B cell (primary cell): ENCODE data around the gene FBXO42. TPM values are rescaled to one million over a fixed set of nuclear protein-coding genes. Genes with fewer than 3 reads are reported as not detected.

Source experiments
- ATAC-seq: fragments of 200-7000 bp; cut with Tn5 transposase; one replicate; pipeline ENCODE4 v1.10.0; 2021; ENCODE audit warnings: low read depth, mild to moderate bottlenecking, moderate number of reproducible peaks, moderate library complexity
- CTCF ChIA-PET: fragments of 350-600 bp; sonication (Branson Sonifier 250); formaldehyde crosslinking; loops from one replicate; lab custom pipeline; 2021; ENCODE audit warnings: antibody characterized with exemption, inconsistent platforms; lab: Charles Lee
- POLR2A ChIA-PET: fragments of 350-600 bp; sonication (Branson Sonifier 250); formaldehyde crosslinking; loops from one replicate; lab custom pipeline; 2021; ENCODE audit warnings: antibody characterized with exemption; lab: Charles Lee
- DNase-seq: peaks from one replicate; pipeline ENCODE4 v3.0.0; 2013
- H2AFZ ChIP-seq: 2 replicates; pipeline ENCODE4 v1.6.1; 2012; ENCODE audit warnings: mild to moderate bottlenecking, low read depth, low read length; ENCODE audit not compliant: insufficient read depth, poor library complexity, severe bottlenecking
- H3K27ac ChIP-seq, 2 donors: 1 replicate in 1 of 2; 2 replicates in 1 of 2; pipeline ENCODE4 v1.5.1; 2012 to 2013; ENCODE audit warnings: low read length in 2 of 2, mild to moderate bottlenecking in 2 of 2, moderate library complexity in 1 of 2
- H3K27me3 ChIP-seq, 4 experiments: fragments of 200-600 bp in 1 of 4; sonication (generic) in 1 of 4; replicated peaks in 1 of 4; 1 replicate in 2 of 4; 2 replicates in 2 of 4; pipeline versions ENCODE4 v1.6.1 to v1.7.0; 2013 to 2016; ENCODE audit warnings: low read length in 3 of 4, mild to moderate bottlenecking in 2 of 4, mixed read lengths in 1 of 4, moderate library complexity in 1 of 4; ENCODE audit not compliant: insufficient read depth in 4 of 4, control insufficient read depth in 3 of 4; ENCODE audit errors: control extremely low read depth in 1 of 4
- H3K36me3 ChIP-seq, 2 experiments: replicated peaks in 1 of 2; 1 replicate in 1 of 2; 2 replicates in 1 of 2; pipeline versions ENCODE4 v1.6.1 to v1.7.1; 2013; ENCODE audit warnings: low read length in 1 of 2; ENCODE audit not compliant: insufficient read depth in 2 of 2, control insufficient read depth in 1 of 2; ENCODE audit errors: control extremely low read depth in 1 of 2, extremely low read depth in 1 of 2
- H3K4me1 ChIP-seq, 2 donors: fragments of 200-600 bp in 1 of 2; sonication (generic) in 1 of 2; 1 replicate in 1 of 2; 2 replicates in 1 of 2; pipeline versions ENCODE4 v1.5.1 to v1.6.1; 2013 to 2017; ENCODE audit warnings: low read length in 2 of 2; ENCODE audit not compliant: control insufficient read depth in 2 of 2, insufficient read depth in 2 of 2
- H3K4me2 ChIP-seq: replicated peaks from 2 replicates; pipeline ENCODE3; 2012; ENCODE audit warnings: mild to moderate bottlenecking, low read depth, low read length; ENCODE audit not compliant: poor library complexity, severe bottlenecking
- H3K4me3 ChIP-seq, 5 experiments: fragments of 200-600 bp in 1 of 5; sonication (generic) in 1 of 5; 1 replicate in 3 of 5; 2 replicates in 2 of 5; pipeline versions ENCODE4 v1.5.1 to v1.7.0; 2011 to 2016; ENCODE audit warnings: low read length in 4 of 5, mild to moderate bottlenecking in 4 of 5, low read depth in 2 of 5, control low read depth in 1 of 5, moderate library complexity in 1 of 5; ENCODE audit not compliant: insufficient read depth in 1 of 5; ENCODE audit errors: control extremely low read depth in 1 of 5, extremely low read depth in 1 of 5
- H3K79me2 ChIP-seq: fragments of 200-600 bp; sonication (generic); one replicate; pipeline ENCODE4 v1.6.0; 2016; ENCODE audit warnings: low read length; ENCODE audit not compliant: control insufficient read depth, insufficient read depth
- H3K9ac ChIP-seq: fragments of 200-600 bp; sonication (generic); 2 replicates; pipeline ENCODE4 v1.6.1; 2017; ENCODE audit warnings: mild to moderate bottlenecking, low read length, moderate library complexity
- H3K9me3 ChIP-seq, 3 donors: one replicate each; pipeline versions ENCODE4 v1.6.1 to v1.7.1; 2013; ENCODE audit warnings: low read length in 2 of 3; ENCODE audit not compliant: control insufficient read depth in 2 of 3, insufficient read depth in 1 of 3; ENCODE audit errors: control extremely low read depth in 1 of 3
- H4K20me1 ChIP-seq: 2 replicates; pipeline ENCODE4 v1.6.0; 2012; ENCODE audit warnings: mild to moderate bottlenecking, low read length; ENCODE audit not compliant: insufficient read depth, control insufficient read depth, poor library complexity, severe bottlenecking
- H3K27ac Mint-ChIP-seq: one replicate; pipeline ENCODE4 v1.8.0; 2021; ENCODE audit warnings: mixed read lengths
- H3K27me3 Mint-ChIP-seq: one replicate; pipeline ENCODE4 v1.8.0; 2021; ENCODE audit warnings: mixed read lengths
- H3K4me1 Mint-ChIP-seq: one replicate; pipeline ENCODE4 v1.8.0; 2021; ENCODE audit warnings: mixed read lengths
- H3K4me3 Mint-ChIP-seq: one replicate; pipeline ENCODE4 v1.8.0; 2021; ENCODE audit warnings: mixed read lengths
- H3K9me3 Mint-ChIP-seq: one replicate; pipeline ENCODE4 v1.8.0; 2022; ENCODE audit warnings: mixed read lengths; ENCODE audit not compliant: insufficient read depth
- EZH2 ChIP-seq: IDR thresholded peaks from 2 replicates; pipeline ENCODE4 v1.6.1; 2012; ENCODE audit warnings: borderline replicate concordance, low read depth, mild to moderate bottlenecking, moderate library complexity, low read length; ENCODE audit not compliant: insufficient read depth, poor library complexity, severe bottlenecking
- WGBS: methylation state at CpG from one replicate; pipeline ENCODE4 v1.1.5; 2013; ENCODE audit warnings: missing lambda C conversion rate; ENCODE audit not compliant: insufficient coverage; 5-methylcytosine and 5-hydroxymethylcytosine counted together
- intact Hi-C: fragments of 100-400 bp; cut with micrococcal nuclease; formaldehyde crosslinking; loops from one replicate; pipeline ENCODE4 v1.10.0; 2022
- polyA plus RNA-seq: library from polyadenylated mRNA; depleted of rRNA; stranded (reverse); fragments of >200 nt; gene quantifications from 2 replicates; pipeline ENCODE4 v1.2.3, GENCODE V29; 2012
- total RNA-seq, 2 donors: library from RNA; stranded (reverse); fragments of 120-200 nt in 1 of 2; gene quantifications; 1 replicate in 1 of 2; 2 replicates in 1 of 2; pipeline versions ENCODE4 v1.2.3 to v1.2.4, GENCODE V29; 2013 to 2022
- TF ChIP-seq, protein P1 (sequence below): fragments of 200-600 bp; IDR thresholded peaks from one replicate; pipeline ENCODE4 v1.8.0; 2022; ENCODE audit warnings: antibody characterized with exemption, mild to moderate bottlenecking

The FBXO42 gene
- total and polyA plus RNA-seq, 2 donors (not counting 1 experiment from before 2014, with no cell fraction given) = 17.2 to 33.1 TPM

DNA sequence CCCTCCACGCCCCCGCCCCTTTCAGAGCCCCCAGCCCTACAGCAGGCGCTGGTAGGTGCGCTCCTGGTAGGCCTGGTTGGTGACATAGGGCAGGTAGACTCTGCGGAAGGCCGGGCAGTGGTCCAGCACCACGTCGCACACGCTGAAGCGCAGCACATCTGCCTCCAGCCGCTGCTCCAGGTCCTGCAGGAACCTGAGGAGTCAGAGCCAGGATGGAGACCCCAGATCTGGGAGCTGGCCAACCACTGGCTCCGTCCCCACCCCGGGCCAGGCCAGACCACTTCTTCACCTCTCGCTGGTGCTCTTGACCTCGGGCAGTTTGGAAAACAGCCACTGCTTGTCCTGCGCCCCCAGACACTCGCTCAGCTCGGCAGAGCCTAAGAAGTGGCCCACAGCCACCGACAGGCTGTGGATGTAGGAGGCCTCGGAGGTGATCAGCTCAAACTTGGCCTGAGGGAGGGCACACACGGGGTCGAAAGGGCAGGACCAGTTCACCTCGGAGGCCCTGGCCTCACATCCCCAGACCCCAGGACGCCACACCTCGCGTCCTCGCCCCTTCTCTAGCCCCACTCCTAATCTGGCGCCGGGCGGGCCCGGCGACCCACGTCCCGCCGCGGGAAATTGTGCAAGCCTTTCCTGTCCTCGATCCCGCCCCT is 146.3 kb downstream of the FBXO42 start:
- Histone ChIP-seq H3K27ac (peak overlapping the region in 1 of 2 donors; percentile 55), H4K20me1 (peaks cover 15% of the 10 kb centered on the region), H3K36me3 (peaks cover 0 to 12% of the 10 kb centered on the region in 2 experiments), H3K9me3 (no peaks in the 10 kb centered on the region), H3K4me2 (peak overlapping the region; percentile 92), H2AFZ (peak overlapping the region; percentile 95), H3K9ac (peak overlapping the region; percentile 82), H3K4me1 (peaks cover 12 to 17% of the 10 kb centered on the region in 2 donors), H3K4me3 (peak overlapping the region in 4 of 5 experiments; percentile 70 to 96 (median 74)), H3K27me3 (no peaks in the 10 kb centered on the region), H3K79me2 (peaks cover 8% of the 10 kb centered on the region)
- POLR2A ChIA-PET = interaction anchor here (1.1 to 1.7 kb wide), 2 partner anchors 11 to 161 kb away, joined by 5 to 11 read pairs; partner anchors contain the start of gene SZRD1
- Mint-ChIP-seq H3K4me1 (peaks cover 10% of the 10 kb centered on the region), H3K27me3 (no peaks in the 10 kb centered on the region), H3K27ac (peak overlapping the region; percentile 93), H3K9me3 (no peaks in the 10 kb centered on the region), H3K4me3 (peak overlapping the region; percentile 97)
- CTCF ChIA-PET = interaction anchor here (1.0 to 3.3 kb wide), 4 partner anchors 10 to 158 kb away, joined by 3 to 9 read pairs (median 6); partner anchors contain the start of gene CPLANE2
- intact Hi-C loops = loop anchor here (1.0 to 2.0 kb wide), 6 partner anchors 11 to 681 kb away; partner anchors contain the start of genes CASP9 and SZRD1
- TF ChIP-seq, protein P1, sequence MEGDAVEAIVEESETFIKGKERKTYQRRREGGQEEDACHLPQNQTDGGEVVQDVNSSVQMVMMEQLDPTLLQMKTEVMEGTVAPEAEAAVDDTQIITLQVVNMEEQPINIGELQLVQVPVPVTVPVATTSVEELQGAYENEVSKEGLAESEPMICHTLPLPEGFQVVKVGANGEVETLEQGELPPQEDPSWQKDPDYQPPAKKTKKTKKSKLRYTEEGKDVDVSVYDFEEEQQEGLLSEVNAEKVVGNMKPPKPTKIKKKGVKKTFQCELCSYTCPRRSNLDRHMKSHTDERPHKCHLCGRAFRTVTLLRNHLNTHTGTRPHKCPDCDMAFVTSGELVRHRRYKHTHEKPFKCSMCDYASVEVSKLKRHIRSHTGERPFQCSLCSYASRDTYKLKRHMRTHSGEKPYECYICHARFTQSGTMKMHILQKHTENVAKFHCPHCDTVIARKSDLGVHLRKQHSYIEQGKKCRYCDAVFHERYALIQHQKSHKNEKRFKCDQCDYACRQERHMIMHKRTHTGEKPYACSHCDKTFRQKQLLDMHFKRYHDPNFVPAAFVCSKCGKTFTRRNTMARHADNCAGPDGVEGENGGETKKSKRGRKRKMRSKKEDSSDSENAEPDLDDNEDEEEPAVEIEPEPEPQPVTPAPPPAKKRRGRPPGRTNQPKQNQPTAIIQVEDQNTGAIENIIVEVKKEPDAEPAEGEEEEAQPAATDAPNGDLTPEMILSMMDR = no peak
- TF ChIP-seq EZH2 = no peak
- ATAC-seq = no peak
- no peak for DNase-seq
- WGBS = 54% methylated on average over 29 of the region's 38 CpGs

DNA sequence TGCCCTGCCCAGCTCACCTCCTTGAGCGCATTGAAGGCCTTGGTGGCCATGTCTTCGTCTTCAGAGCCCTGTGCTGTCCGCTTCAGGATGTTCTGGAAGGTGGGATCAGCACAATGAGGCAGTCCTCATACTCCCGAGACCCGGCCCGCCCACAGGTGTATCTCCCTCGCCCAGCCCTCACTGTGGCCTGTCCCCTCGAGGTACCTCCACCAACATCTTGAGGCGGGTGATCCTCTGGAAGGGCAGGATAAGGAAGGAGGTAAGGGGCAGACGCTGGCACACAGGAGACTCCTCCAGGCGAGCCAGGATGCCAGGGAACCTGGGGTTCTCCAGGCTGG is 147.0 kb downstream of the FBXO42 start:
- H3K9ac ChIP-seq = no peak overlapping the region
- intact Hi-C loops = no loop called here
- no peak for TF ChIP-seq EZH2
- TF ChIP-seq, protein P1 = no peak
- no peak overlapping the region for H3K27ac ChIP-seq
- H2AFZ ChIP-seq = no peak overlapping the region
- H3K4me1 ChIP-seq = peaks cover 12 to 17% of the 10 kb centered on the region in 2 donors
- H3K4me2 ChIP-seq = peak overlapping the region; percentile 92
- 100% methylated on average over 5 of the region's 11 CpGs for WGBS
- Mint-ChIP-seq H3K27me3 (no peaks in the 10 kb centered on the region), H3K27ac (no peak overlapping the region), H3K4me3 (no peak overlapping the region), H3K9me3 (no peaks in the 10 kb centered on the region), H3K4me1 (peaks cover 10% of the 10 kb centered on the region)
- ChIA-PET POLR2A (interaction anchor here (0.6 kb wide), 1 partner anchor 393 kb away, joined by 13 read pairs; no protein-coding TSS in a partner anchor), CTCF (interaction anchor here (0.7 to 3.3 kb wide), 5 partner anchors 11 to 158 kb away, joined by 3 to 13 read pairs (median 6); partner anchors contain the start of gene CPLANE2)
- no peaks in the 10 kb centered on the region for H3K9me3 ChIP-seq
- no peaks in the 10 kb centered on the region for H3K27me3 ChIP-seq
- peaks cover 15% of the 10 kb centered on the region for H4K20me1 ChIP-seq
- peaks cover 8% of the 10 kb centered on the region for H3K79me2 ChIP-seq
- no peak overlapping the region for H3K4me3 ChIP-seq
- no peak for ATAC-seq
- H3K36me3 ChIP-seq = peaks cover 0 to 12% of the 10 kb centered on the region in 2 experiments
- no peak for DNase-seq
